CD4-positive, alpha-beta T cell (primary cell): ENCODE results near the gene ZNF804B. TPM values are rescaled to one million over a fixed set of nuclear protein-coding genes. Genes with fewer than 3 reads are reported as not detected.

Experiments used
- ATAC-seq: fragments of 200-7000 bp; cut with Tn5 transposase; one replicate; pipeline ENCODE4 v1.10.0; 2022; ENCODE audit warnings: mild to moderate bottlenecking; ENCODE audit not compliant: poor library complexity
- CTCF ChIA-PET: fragments of 350-600 bp; sonication (Branson Sonifier 250); formaldehyde crosslinking; loops from one replicate; lab custom pipeline; 2021; ENCODE audit warnings: antibody characterized with exemption, inconsistent platforms; lab: Charles Lee
- POLR2A ChIA-PET: fragments of 350-600 bp; sonication (Branson Sonifier 250); formaldehyde crosslinking; loops from one replicate; lab custom pipeline; 2021; ENCODE audit warnings: antibody characterized with exemption, inconsistent platforms; lab: Charles Lee
- DNase-seq, 14 experiments: peaks; one replicate each; pipeline ENCODE4 v3.0.0-alpha.2; 2013 to 2020; ENCODE audit warnings: mixed read lengths in 2 of 14
- H3K27ac ChIP-seq, 2 donors: one replicate each; pipeline versions ENCODE4 v1.5.1 to v1.7.0; 2013; ENCODE audit warnings: low read length in 2 of 2, low read depth in 1 of 2, mild to moderate bottlenecking in 1 of 2
- H3K27me3 ChIP-seq, 2 experiments: 1 replicate in 1 of 2; 2 replicates in 1 of 2; pipeline versions ENCODE4 v1.6.1 to v1.7.0; 2013; ENCODE audit warnings: low read length in 2 of 2, control low read depth in 1 of 2, mild to moderate bottlenecking in 1 of 2, moderate library complexity in 1 of 2; ENCODE audit not compliant: insufficient read depth in 2 of 2, control insufficient read depth in 1 of 2
- H3K36me3 ChIP-seq: one replicate; pipeline ENCODE4 v1.6.1; 2013; ENCODE audit warnings: low read length, control low read depth; ENCODE audit not compliant: insufficient read depth
- H3K4me1 ChIP-seq: one replicate; pipeline ENCODE4 v1.6.1; 2013; ENCODE audit warnings: low read length, control low read depth; ENCODE audit not compliant: insufficient read depth
- H3K4me3 ChIP-seq: one replicate; pipeline ENCODE4 v1.5.1; 2013; ENCODE audit warnings: mild to moderate bottlenecking, low read length, moderate library complexity
- H3K9me3 ChIP-seq, 2 experiments: 1 replicate in 1 of 2; 2 replicates in 1 of 2; pipeline versions ENCODE4 v1.6.1 to v1.7.0; 2013; ENCODE audit warnings: low read length in 2 of 2, mild to moderate bottlenecking in 2 of 2, control low read depth in 1 of 2, moderate library complexity in 1 of 2; ENCODE audit not compliant: control insufficient read depth in 1 of 2, insufficient read depth in 1 of 2
- H3K27ac Mint-ChIP-seq: one replicate; pipeline ENCODE4 v1.8.0; 2020; ENCODE audit warnings: mixed read lengths
- H3K27me3 Mint-ChIP-seq: one replicate; pipeline ENCODE4 v1.8.0; 2021; ENCODE audit warnings: mixed read lengths
- H3K36me3 Mint-ChIP-seq: one replicate; pipeline ENCODE4 v1.8.0; 2021; ENCODE audit warnings: low read depth, mixed read lengths
- H3K4me1 Mint-ChIP-seq: one replicate; pipeline ENCODE4 v1.8.0; 2021; ENCODE audit warnings: low read depth, mixed read lengths
- H3K4me3 Mint-ChIP-seq: one replicate; pipeline ENCODE4 v1.8.0; 2020; ENCODE audit warnings: mild to moderate bottlenecking, mixed read lengths
- H3K9me3 Mint-ChIP-seq: one replicate; pipeline ENCODE4 v1.8.0; 2020; ENCODE audit warnings: mixed read lengths
- CTCF ChIP-seq: fragments of 200-600 bp; IDR thresholded peaks from one replicate; pipeline ENCODE4 v1.8.0; 2022; ENCODE audit warnings: antibody characterized with exemption, mild to moderate bottlenecking
- intact Hi-C, 2 experiments: fragments of 100-400 bp; cut with DNase I in 1 of 2; cut with micrococcal nuclease in 1 of 2; formaldehyde crosslinking; loops; one replicate each; pipeline versions ENCODE4 v1.15.1 to v1.9.0; 2023 to 2025; cut with DNase I, micrococcal nuclease
- total RNA-seq, 174 experiments: library from RNA in 2 of 174; stranded (reverse) in 2 of 174; gene quantifications; one replicate each; pipeline ENCODE4 v1.2.3 and lab custom pipeline; 2021 to 2026

Gene ZNF804B
- total RNA-seq, 2 experiments from 2014 or later, result not detected

- Histone ChIP-seq H3K27ac (no peak overlapping the region), H3K27me3 (no peaks in the 10 kb centered on the region), H3K9me3 (no peaks in the 10 kb centered on the region), H3K36me3 (no peaks in the 10 kb centered on the region), H3K4me3 (no peak overlapping the region), H3K4me1 (no peaks in the 10 kb centered on the region)
- ATAC-seq (no peak), DNase-seq (no peak)
- ChIA-PET CTCF (interaction anchor here (1.5 kb wide), 1 partner anchor 18 kb away, joined by 3 read pairs; no protein-coding TSS in a partner anchor), POLR2A (no interaction called here)
- Mint-ChIP-seq H3K4me3 (no peak overlapping the region), H3K36me3 (no peaks in the 10 kb centered on the region), H3K27ac (no peak overlapping the region), H3K27me3 (no peaks in the 10 kb centered on the region), H3K9me3 (no peaks in the 10 kb centered on the region), H3K4me1 (no peaks in the 10 kb centered on the region)
- TF ChIP-seq CTCF, result no peak
- intact Hi-C loops, result no loop called here
These were observed 268.3 kb downstream of the ZNF804B start for GRCh38 chr7:89027781-89028180.

- no peaks in the 10 kb centered on the region for H3K4me1 Mint-ChIP-seq
- Histone ChIP-seq H3K27me3 (no peaks in the 10 kb centered on the region), H3K27ac (no peak overlapping the region), H3K9me3 (no peaks in the 10 kb centered on the region), H3K4me1 (no peaks in the 10 kb centered on the region), H3K36me3 (no peaks in the 10 kb centered on the region), H3K4me3 (no peak overlapping the region)
- H3K36me3 Mint-ChIP-seq, result no peaks in the 10 kb centered on the region
- H3K9me3 Mint-ChIP-seq, result no peaks in the 10 kb centered on the region
- DNase-seq (no peak), ATAC-seq (no peak)
- TF ChIP-seq CTCF, result no peak
- H3K27me3 Mint-ChIP-seq, result no peaks in the 10 kb centered on the region
- intact Hi-C loops, result no loop called here
- H3K27ac Mint-ChIP-seq, result no peak overlapping the region
- H3K4me3 Mint-ChIP-seq, result no peak overlapping the region
- ChIA-PET CTCF (interaction anchor here (1.2 to 1.5 kb wide), 2 partner anchors 8 to 18 kb away, joined by 3 to 4 read pairs; no protein-coding TSS in a partner anchor), POLR2A (no interaction called here)
These were observed 268.8 kb downstream of the ZNF804B start for GRCh38 chr7:89028319-89028718.

GRCh38 chr7:89029864-89030263 is 270.4 kb downstream of the ZNF804B start:
- CTCF ChIA-PET, result interaction anchor here (0.6 kb wide), 1 partner anchor 294 kb away, joined by 5 read pairs; no protein-coding TSS in a partner anchor
- POLR2A ChIA-PET, result no interaction called here
- no peak overlapping the region for H3K4me3 Mint-ChIP-seq
- H3K27ac Mint-ChIP-seq, result no peak overlapping the region
- H3K27me3 Mint-ChIP-seq, result no peaks in the 10 kb centered on the region
- no peak for TF ChIP-seq CTCF
- no peaks in the 10 kb centered on the region for H3K9me3 Mint-ChIP-seq
- Histone ChIP-seq H3K4me1 (no peaks in the 10 kb centered on the region), H3K4me3 (no peak overlapping the region), H3K27ac (no peak overlapping the region), H3K27me3 (no peaks in the 10 kb centered on the region), H3K9me3 (no peaks in the 10 kb centered on the region), H3K36me3 (no peaks in the 10 kb centered on the region)
- intact Hi-C loops, result no loop called here
- ATAC-seq (no peak), DNase-seq (no peak)
- H3K36me3 Mint-ChIP-seq, result no peaks in the 10 kb centered on the region
- no peaks in the 10 kb centered on the region for H3K4me1 Mint-ChIP-seq
